ENCODE measurements around the gene MYO5B. TPM values are rescaled to one million over a fixed set of nuclear protein-coding genes. Genes with fewer than 3 reads are reported as not detected.

Gene MYO5B
- total and polyA plus RNA-seq, 10 of the 15 experiments (the other 5 are each of a cell fraction or from before 2014, with no cell fraction given): 2.5 to 4.5 (median 3.3) TPM

DNA sequence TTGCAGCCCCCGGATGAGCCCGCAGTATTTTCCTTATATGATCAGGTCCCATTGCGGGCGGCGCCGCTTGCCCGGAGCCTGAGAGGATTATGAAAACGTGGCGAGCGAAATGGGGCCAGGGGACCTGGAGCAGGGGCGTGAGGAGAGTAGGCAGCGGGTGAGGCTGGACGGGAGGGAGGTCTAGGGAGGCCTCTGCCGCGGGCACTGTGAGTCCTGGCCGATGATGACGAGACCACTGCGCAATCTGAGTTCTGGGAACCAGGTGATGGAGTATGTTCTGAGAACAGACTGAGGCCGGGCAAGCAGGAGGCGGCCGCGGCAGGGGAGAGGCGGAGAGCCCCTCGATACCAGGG lies 380.8 kb downstream of the MYO5B start:
- no peak for FAIRE-seq
- ChIA-PET POLR2A (interaction anchor here (0.9 kb wide), 1 partner anchor 8 kb away, joined by 4 read pairs; no protein-coding TSS in a partner anchor), CTCF (no interaction called here), RAD21 (ENCODE audit: unreplicated experiment) (interaction anchor here (0.6 to 1.0 kb wide), 2 partner anchors 26 to 46 kb away, joined by 3 to 4 read pairs; no protein-coding TSS in a partner anchor), SMC1A (ENCODE audit: uncharacterized antibody, unreplicated experiment) (interaction anchor here (0.7 kb wide), 1 partner anchor 146 kb away, joined by 3 read pairs; no protein-coding TSS in a partner anchor)
- Histone ChIP-seq H3K4me1 (ENCODE audit: control insufficient read depth, insufficient read depth, low read length) (peaks cover under 1% of the 10 kb centered on the region), H2AFZ (ENCODE audit: control insufficient read depth, low read depth, low read length) (peak overlapping the region; percentile 96), H3K27me3 (replicated peaks in 1 of 2; ENCODE audit: control insufficient read depth in 2 of 2, insufficient read depth in 2 of 2, low read length in 1 of 2) (no peaks in the 10 kb centered on the region), H3K4me2 (ENCODE audit: control insufficient read depth, insufficient read depth) (peak overlapping the region; percentile 26), H3K9me3 (replicated peaks; ENCODE audit: control insufficient read depth, insufficient read depth, low read length) (peaks cover 3% of the 10 kb centered on the region; the same call in 2 of the 3 replicates), H3K27ac (ENCODE audit: control insufficient read depth, insufficient read depth) (peak overlapping the region; percentile 94), H3K36me3 (ENCODE audit: control insufficient read depth in 2 of 2, insufficient read depth in 2 of 2, low read length in 1 of 2) (no peaks in the 10 kb centered on the region), H4K20me1 (ENCODE audit: control insufficient read depth, insufficient read depth) (no peaks in the 10 kb centered on the region), H3K79me2 (ENCODE audit: control insufficient read depth, insufficient read depth, low read length) (peaks cover 21% of the 10 kb centered on the region), H3K4me3 (peak overlapping the region; percentile 95), H3K9ac (ENCODE audit: control insufficient read depth, insufficient read depth, low read length) (peak overlapping the region; percentile 77)
- intact Hi-C loops (cut with micrococcal nuclease; ENCODE audit: unreplicated experiment) (no loop called here), in situ Hi-C loops (cut with MboI) (no loop called here)
- TF ChIP-seq, protein P1, sequence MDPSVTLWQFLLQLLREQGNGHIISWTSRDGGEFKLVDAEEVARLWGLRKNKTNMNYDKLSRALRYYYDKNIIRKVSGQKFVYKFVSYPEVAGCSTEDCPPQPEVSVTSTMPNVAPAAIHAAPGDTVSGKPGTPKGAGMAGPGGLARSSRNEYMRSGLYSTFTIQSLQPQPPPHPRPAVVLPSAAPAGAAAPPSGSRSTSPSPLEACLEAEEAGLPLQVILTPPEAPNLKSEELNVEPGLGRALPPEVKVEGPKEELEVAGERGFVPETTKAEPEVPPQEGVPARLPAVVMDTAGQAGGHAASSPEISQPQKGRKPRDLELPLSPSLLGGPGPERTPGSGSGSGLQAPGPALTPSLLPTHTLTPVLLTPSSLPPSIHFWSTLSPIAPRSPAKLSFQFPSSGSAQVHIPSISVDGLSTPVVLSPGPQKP (IDR thresholded peaks at IDR 0.05; ENCODE audit: low read depth, low read length): 0 out of 2 replicates have a peak, but pooled peaks have one; percentile 3
- peak in 1 of 2 experiments; percentile 55; a peak in 1 of 4 replicates for TF ChIP-seq SRF (IDR thresholded peaks at IDR 0.05; ENCODE audit: low read depth in 2 of 2, low read length in 2 of 2)
- TF ChIP-seq SUZ12 (IDR thresholded peaks at IDR 0.05; ENCODE audit: unreplicated experiment): no peak
- 0 out of 2 replicates have a peak, but pooled peaks have one; percentile 32 for TF ChIP-seq CREB1 (IDR thresholded peaks at IDR 0.05; ENCODE audit: low read depth)
- TSS peak; percentile 100 for BruUV-seq (replicated peaks)
- WGBS (ENCODE audit: insufficient coverage, insufficient replicate concordance, low lambda C conversion rate, missing lambda C conversion rate): under 1% methylated on average over 24 of the region's 24 CpGs
- ATAC-seq: peak; percentile 41
- no peak for DNase-seq (ENCODE audit: low read depth, low spot score)
